ENCODE measurements around the gene RAB44.
A peak's percentile ranks its signal among the peaks of the same experiment; 100 is the strongest.

Gene RAB44

GRCh38 chr6:36755435-36756348 lies 58.1 kb downstream of the RAB44 start:
- DNase-seq: no peak

- DNase-seq: no peak
Measured at GRCh38 chr6:36756786-36757185, 59.2 kb downstream of the RAB44 start.

DNA sequence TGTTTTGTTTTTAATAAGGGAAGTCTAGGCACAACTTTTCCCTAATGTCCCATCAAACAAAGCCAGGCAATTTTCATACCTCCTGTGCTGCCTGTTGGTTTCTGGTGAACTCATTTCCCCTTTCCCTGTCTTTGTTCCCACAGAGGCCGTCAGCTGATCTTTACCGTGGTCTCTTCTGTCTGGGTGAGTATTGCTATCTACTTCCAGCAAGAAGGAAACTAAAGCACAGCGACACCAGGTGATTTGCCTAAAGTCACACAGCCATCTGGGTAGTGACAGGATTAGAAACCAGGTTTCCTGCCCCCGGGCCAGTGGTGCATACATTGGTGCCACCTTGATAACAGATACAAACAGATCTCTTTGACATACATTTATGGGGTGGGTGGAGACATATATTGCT lies 59.6 kb downstream of the RAB44 start:
- no peak for DNase-seq

- no peak for DNase-seq
Measured at GRCh38 chr6:36757943-36758508, 60.4 kb downstream of the RAB44 start.

DNA sequence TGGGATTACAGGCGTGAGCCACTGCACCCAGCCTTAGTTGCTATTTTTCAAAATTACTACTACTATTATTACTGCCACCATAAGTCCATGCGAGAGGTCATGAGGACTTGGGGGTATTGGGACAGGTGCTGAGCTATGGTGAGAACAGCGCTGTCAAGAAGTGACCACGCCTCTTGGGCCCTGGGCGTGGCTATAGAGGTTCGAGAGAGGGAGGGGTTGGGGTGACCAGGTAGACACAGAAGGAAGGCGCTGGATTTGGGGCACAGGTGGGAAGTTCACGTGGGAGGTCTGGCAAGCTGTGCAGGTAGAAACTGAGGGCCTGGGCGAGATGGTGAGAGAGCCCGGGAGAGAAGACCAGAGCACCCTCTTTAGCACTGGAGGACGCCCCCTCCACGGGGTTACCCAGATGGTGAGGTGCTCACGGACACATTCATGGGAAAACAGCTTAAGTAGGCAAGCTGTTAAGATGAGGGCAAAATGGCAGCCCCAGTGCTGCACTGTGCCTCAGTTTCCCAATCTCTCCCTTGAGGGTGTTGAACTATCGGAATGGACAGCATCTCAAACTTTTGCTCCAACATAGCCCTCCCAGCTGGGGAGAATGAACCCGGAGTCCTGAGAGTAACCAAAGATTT lies 61.0 kb downstream of the RAB44 start:
- no peak for DNase-seq

DNA sequence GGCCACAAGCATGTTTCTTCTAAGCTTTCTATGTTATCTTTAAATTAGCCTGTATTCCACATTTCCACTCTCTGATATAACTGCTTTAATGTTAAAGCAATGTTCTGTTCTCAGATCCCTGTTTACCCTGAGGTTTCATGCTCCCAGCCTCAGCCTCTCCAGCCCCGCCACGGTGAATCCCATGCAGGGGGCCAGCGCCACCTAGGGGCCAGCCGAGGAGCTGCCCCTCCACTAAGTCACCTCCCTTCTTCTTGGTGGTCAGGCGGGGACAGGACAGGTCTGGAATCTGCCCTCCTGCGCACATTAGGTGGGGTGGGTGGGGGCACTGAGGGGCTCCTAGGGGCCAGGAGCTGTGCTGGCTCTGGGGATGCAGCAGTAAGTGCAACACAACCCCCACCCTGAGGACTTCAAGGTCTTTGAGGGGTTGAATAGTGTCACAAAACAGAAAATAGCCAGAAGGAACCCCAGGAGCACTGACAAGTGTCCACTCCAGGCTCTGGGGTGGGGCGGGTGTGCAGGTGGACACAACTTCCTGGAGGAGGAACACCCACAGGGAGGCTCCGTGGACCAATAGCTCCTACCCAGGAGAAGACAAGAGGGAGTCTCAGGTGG lies 61.6 kb downstream of the RAB44 start:
- peak in 1 of 2 experiments; percentile 20 for DNase-seq

GRCh38 chr6:36760685-36761435 lies 63.2 kb downstream of the RAB44 start:
- DNase-seq: no peak

GRCh38 chr6:36762123-36762522 lies 64.5 kb downstream of the RAB44 start:
- no peak for DNase-seq

GRCh38 chr6:36765190-36765589 lies 67.6 kb downstream of the RAB44 start:
- DNase-seq: no peak

- DNase-seq: peak; percentile 34 to 63
Measured at GRCh38 chr6:36765594-36766398, 68.2 kb downstream of the RAB44 start.

GRCh38 chr6:36766399-36766945 lies 68.8 kb downstream of the RAB44 start:
- DNase-seq: no peak

- no peak for DNase-seq
Measured at GRCh38 chr6:36769183-36769675, 71.6 kb downstream of the RAB44 start.

DNA sequence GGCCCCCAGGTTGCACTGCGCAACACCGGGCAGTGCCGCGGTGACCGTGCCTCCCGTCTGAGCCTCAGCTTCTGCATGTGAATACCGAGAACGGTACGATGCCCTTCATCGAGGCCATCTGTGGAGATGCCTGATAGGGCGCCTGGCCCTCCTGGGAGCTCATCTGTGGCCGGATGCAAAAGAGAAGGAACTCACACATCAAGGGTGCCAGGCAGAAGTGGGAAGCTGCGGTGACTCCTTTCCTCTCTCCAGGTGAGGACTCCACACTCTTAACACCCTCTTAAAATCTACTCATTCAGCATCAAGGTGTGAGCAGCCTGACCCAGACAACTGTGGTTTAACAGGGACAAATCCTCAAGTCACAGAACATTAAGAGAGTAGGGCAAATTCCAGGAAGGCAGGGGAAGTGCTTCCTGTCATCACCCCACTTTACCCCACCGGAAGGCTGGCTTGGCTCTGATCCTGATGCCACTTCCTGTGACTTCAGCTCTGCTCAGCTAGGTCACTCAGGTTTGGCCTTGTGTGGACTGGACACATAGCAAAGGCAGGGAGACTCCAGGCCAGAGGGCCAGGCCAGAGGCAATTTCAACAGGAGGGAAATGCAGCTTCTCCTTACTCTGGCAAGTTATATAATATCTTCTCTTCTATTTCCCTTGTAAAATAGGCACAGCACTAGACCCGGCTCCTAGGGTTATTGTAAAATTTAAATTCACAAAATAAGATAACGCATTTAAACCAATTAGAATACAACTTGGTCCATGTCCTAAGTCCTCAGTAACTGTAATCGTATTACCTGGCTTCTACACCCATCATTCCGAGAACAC lies 72.3 kb downstream of the RAB44 start:
- no peak for DNase-seq

GRCh38 chr6:36771145-36771544 lies 73.5 kb downstream of the RAB44 start:
- no peak for DNase-seq

DNA sequence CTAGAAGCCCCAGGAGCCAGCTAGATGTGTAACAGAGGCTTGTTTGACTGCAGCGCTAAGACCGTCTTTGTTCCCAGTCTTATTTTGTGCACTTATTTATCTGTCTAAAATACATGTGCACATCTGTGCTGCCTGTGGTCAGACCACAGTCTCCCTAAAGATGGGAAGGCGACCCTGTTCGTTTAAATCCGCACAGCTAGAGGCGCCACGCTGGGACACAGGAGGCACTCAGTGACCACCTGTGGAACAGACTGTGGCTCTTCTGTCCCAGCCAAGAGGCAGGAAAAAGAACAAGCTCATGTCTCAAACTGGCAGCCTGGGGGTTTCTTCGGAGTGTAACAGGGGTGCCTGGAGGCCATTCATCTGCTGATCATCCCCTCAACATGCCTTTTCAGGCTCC lies 74.8 kb downstream of the RAB44 start:
- no peak for DNase-seq

DNA sequence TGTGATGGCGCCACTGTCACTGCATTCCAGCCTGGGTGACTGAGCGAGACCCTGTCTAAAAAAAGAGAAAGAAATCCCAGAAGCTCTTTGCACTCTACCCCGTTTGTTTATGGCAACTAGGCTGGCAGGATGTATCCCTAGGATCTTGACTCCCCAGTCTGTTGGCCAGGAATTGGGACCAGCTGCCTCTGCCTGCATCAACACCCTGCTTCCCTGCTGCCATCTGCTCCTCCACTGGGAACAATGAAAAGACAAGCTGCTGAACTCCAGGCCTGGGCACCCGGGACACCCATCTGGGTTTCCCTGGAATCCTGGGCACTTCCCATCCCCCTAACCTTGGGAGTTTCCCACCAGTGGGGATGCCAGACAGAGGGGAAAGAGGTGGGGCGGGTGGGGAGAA lies 76.7 kb downstream of the RAB44 start:
- DNase-seq: no peak

DNA sequence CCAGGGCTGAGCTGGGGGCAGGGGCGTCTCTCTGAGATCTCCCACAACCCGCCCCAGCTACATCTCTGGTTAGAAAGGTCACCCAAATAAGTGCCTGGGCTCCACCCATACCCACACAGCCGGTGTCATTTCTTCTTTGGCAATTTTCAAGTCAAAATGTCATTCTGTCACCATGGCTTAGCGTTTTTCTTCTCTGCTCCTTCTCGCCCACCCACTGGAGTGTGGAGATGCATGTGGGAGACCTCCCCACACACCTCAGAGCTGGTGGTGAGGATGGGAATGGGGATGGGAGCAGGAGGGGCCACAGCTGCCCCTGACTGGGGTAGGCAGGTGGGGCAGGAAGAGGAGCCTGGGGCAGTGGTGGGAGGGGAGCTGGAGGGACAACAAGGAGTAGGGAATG lies 78.5 kb downstream of the RAB44 start:
- no peak for DNase-seq

GRCh38 chr6:36777801-36778200 lies 80.2 kb downstream of the RAB44 start:
- no peak for DNase-seq

- no peak for DNase-seq
Measured at GRCh38 chr6:36779227-36779626, 81.6 kb downstream of the RAB44 start.

DNA sequence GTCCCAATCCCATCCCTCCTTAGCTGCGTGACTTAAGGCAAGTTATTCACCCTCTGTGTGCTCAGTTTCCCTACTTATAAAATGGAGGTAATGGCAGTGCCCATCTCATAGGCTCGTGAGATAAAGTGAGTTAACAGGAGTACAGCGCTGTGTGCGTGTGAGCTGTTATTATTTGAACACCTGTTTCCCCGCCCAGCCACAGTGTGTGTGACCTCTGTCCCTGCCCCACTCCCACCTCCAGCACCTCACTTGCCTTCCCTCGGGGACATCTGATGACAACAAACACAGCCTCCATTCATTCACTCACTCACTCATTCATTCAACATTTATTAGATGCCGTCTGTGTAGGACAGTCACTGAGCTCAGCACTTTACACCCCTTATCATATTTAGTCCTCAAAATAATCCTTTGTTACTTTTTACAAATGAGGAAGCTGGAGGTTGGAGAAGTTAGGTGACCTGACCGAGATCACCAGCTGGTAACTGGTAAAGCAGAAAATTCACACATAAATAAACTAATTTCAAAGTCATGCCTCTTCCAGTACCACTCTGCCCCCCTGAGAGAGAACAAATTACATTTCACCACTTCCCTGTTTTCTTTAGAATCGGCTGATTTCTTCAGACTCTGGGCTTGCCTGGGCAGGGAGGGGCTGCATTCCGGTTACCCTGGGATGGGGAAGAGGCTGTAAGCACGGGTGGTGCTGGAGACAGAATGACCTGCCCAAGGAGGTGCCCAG lies 83.0 kb downstream of the RAB44 start:
- DNase-seq: no peak

Measured in cerebellar nuclear complex (tissue), 1 donor.